Astrocyte of the spinal cord (primary cell): ENCODE measurements around the gene PTPRCAP.

Experiments used
- DNase-seq: peaks from one replicate; pipeline ENCODE4 v3.0.0; 2011; ENCODE audit warnings: low read depth, low spot score
- H3K4me3 ChIP-seq: 2 replicates; pipeline ENCODE4 v1.5.1; 2011; ENCODE audit warnings: low read depth, mild to moderate bottlenecking, low read length, moderate library complexity
- in situ Hi-C: cut with HindIII; loops from 2 replicates; pipeline ENCODE4 v1.10.0; 2017; ENCODE audit warnings: low sequenced_read_pairs
- TF ChIP-seq, protein P1 (sequence below): IDR thresholded peaks from 2 replicates; pipeline ENCODE4 v1.5.1; 2012; ENCODE audit warnings: low read depth, mild to moderate bottlenecking, low read length, inconsistent platforms

The PTPRCAP gene

DNA sequence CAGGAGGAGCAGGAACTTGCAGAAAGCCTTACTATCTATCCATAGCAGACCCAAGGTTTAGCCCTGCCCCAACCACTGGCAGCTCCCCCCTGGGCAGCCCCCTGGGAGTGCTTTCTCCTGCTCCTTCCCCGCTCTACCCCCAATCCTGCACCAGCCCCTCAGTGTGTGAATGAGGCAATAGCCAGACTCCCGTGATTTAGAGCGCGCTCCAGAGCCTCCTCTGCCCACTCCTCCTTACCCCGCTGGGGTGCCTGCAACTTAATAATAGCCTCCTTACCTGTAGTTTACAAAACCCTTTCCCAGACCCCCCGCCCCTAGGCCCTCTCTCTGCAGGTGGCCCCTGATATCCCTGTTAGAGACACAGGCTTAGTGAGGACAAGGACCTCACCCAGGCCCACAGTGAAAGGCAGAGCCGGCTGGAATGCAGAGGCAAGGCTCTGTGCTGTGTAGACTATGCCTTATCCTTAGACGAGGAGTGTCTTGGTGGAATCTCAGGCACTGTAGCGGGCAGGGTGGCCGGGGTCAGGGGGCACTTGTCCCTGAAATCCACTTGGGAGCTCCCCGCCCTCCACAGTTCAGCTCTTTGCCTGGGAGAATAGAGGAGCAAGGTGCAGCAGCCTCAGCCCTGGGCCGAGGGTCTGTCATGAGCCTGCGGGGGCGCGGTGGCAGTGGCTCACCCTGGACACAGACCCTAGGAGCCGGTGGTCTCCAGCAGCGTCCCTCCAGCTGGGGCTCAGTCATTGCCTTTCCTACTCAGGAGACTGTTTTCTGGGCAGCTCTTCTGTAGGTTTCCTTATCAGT lies 26.3 kb downstream of the PTPRCAP start:
- H3K4me3 ChIP-seq = no peak overlapping the region
- in situ Hi-C loops = no loop called here
- TF ChIP-seq, protein P1, sequence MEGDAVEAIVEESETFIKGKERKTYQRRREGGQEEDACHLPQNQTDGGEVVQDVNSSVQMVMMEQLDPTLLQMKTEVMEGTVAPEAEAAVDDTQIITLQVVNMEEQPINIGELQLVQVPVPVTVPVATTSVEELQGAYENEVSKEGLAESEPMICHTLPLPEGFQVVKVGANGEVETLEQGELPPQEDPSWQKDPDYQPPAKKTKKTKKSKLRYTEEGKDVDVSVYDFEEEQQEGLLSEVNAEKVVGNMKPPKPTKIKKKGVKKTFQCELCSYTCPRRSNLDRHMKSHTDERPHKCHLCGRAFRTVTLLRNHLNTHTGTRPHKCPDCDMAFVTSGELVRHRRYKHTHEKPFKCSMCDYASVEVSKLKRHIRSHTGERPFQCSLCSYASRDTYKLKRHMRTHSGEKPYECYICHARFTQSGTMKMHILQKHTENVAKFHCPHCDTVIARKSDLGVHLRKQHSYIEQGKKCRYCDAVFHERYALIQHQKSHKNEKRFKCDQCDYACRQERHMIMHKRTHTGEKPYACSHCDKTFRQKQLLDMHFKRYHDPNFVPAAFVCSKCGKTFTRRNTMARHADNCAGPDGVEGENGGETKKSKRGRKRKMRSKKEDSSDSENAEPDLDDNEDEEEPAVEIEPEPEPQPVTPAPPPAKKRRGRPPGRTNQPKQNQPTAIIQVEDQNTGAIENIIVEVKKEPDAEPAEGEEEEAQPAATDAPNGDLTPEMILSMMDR = no peak
- no peak for DNase-seq

DNA sequence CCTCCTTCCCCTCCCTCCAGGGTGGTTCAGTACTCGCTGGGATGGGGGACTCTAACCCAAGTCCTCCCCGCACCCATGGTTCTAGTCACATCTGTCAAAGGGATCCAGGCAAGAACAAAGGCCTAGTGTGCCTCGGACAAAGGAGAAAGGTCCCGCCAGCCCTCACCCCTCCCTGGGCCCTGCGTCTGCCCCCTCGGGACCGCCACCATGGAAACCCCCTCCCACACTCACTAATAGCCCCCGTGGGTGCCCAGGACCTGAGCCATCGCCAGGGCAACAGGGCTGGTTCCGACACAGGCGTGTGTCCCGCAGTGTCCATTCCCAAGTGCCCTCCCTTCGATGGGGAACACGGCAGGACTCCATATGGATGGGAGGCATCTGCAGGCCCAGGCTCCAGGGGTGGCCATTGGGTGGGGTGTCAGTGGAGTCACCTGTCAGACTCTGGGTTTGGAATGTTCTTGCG lies 27.1 kb downstream of the PTPRCAP start:
- in situ Hi-C loops = no loop called here
- no peak overlapping the region for H3K4me3 ChIP-seq
- DNase-seq = no peak
- TF ChIP-seq, protein P1 = no peak

DNA sequence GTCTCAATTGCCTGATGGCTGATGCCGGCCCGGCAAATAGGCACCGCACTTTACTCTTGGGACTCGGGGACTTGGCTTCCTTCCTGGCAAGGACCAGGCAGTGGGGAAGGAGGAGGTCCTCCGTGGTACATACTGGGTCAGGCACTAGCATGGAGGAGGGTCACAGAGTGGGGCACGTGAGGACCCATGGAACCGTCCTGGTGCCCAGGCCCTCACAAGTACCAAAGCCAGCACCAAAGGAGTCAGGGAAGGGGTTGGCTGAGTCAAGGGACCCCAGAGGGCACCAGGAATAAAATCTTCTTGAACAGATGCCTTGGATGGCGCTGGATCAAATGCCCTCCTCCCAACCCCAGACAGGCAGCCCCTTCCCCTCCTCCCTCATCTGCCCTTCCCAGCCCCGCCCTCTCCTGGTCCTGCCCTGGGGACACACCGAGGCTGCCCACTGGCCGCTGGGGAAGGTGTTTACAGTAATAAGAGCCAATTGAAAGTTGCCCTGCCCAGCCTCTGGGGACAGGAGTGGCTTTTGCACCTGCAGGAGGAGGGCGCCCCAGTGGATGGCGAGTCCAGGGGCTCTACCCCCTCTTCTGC lies 27.6 kb downstream of the PTPRCAP start:
- H3K4me3 ChIP-seq = no peak overlapping the region
- in situ Hi-C loops = no loop called here
- TF ChIP-seq, protein P1 = no peak
- DNase-seq = no peak

DNA sequence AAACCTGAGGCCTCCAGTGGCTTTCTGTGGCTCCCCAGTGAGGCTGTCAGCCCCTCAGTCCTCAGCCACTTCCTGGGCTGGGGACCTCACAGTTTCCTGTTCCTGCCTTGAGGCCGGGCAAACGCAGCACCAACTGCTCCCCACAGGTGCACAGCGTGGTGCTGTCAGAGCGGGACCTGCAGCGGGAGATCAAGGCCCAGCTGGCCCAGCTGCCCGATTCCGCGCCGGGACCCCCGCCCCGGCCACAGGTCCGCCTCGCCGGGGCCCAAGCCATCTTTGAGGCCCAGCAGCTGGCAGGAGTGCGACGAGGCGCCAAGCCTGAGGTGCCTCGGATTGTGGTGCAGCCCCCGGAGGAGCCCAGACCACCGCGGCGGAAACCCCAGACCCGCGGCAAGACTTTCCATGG lies 28.2 kb downstream of the PTPRCAP start:
- TF ChIP-seq, protein P1 = no peak
- H3K4me3 ChIP-seq = no peak overlapping the region
- DNase-seq = no peak
- in situ Hi-C loops = no loop called here

DNA sequence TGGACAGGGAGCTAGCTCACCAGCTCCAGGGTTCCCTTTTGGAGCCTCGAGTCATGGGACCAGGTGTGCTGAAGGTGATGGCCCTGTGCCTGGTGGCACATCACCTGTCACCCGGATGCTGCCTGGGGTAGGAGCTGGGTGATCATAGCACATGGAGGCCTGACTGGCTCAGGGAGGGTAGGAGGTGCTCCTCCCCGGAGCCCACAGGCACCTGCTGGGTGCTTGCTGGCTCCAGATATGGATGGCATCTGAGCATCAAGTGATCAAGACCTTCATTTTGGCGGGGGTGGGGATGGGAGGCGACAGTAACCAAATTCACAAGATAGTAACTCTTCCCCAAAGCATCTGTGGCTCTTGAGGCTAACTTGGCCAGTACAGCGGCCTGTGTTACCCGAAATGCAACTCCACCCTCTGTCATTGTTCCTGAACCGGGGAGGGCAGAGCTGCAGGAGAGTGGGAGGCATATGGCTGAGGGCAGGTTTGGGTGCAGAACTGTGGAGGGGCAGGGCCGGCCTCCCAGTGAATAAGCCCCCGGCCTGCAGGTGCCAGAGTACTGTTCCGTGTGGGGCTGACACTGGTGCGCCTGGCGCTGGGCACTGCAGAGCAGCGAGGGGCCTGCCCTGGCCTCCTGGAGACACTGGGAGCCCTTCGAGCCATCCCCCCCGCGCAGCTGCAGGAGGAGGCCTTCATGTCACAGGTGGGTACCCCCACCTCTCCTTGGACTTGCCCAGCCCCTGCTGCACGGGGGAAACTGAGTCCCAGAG lies 28.9 kb downstream of the PTPRCAP start:
- TF ChIP-seq, protein P1 = no peak
- in situ Hi-C loops = no loop called here
- H3K4me3 ChIP-seq = no peak overlapping the region
- DNase-seq = no peak

- in situ Hi-C loops = no loop called here
- no peak for DNase-seq
- TF ChIP-seq, protein P1 = no peak
- no peak overlapping the region for H3K4me3 ChIP-seq
Observed at GRCh38 chr11:67407688-67408163, 29.8 kb downstream of the PTPRCAP start.
